Stimulated activated CD8-positive, alpha-beta memory T cell treated with anti-CD3 and anti-CD28 coated beads, Interleukin-15, amount 100 ng/mL, for 4 hours (primary cell): ENCODE results near the gene ZNF438.
"Not testable (repeated sequence)": the region's sequence is repeated elsewhere in the genome, so short reads cannot be mapped to it uniquely, and the experiment has no call there.

ENCODE experiments used
- DNase-seq, 2 donors: peaks; one replicate each; pipeline ENCODE4 v3.0.0-alpha.2; 2020; ENCODE audit warnings: low read depth in 2 of 2

The ZNF438 gene

GRCh38 chr10:30805061-30805460, 226.6 kb downstream of the ZNF438 start:
- no peak for DNase-seq

- DNase-seq: no peak
These were observed 227.1 kb downstream of the ZNF438 start for GRCh38 chr10:30804478-30805055.

GRCh38 chr10:30803892-30804322, 227.8 kb downstream of the ZNF438 start:
- DNase-seq: no peak

- no peak for DNase-seq
These were observed 228.6 kb downstream of the ZNF438 start for GRCh38 chr10:30803058-30803457.

GRCh38 chr10:30800368-30800767, 231.3 kb downstream of the ZNF438 start:
- DNase-seq: no peak

- no peak for DNase-seq
These were observed 232.9 kb downstream of the ZNF438 start for GRCh38 chr10:30798646-30799185.

GRCh38 chr10:30795024-30795423, 236.6 kb downstream of the ZNF438 start:
- not testable (repeated sequence) for DNase-seq
